HG02588 (cell line): ENCODE results near the gene DSCAML1.

Experiments used
- ATAC-seq: cut with Tn5 transposase; IDR thresholded peaks from one replicate; pipeline ENCODE4 v1.9.1; 2021; ENCODE audit warnings: mild to moderate bottlenecking, moderate library complexity; ENCODE audit not compliant: unreplicated experiment

Gene DSCAML1

GRCh38 chr11:117833401-117833891, 36.4 kb upstream of the DSCAML1 start:
- no peak for ATAC-seq

GRCh38 chr11:117832511-117832910, 35.5 kb upstream of the DSCAML1 start:
- no peak for ATAC-seq

GRCh38 chr11:117831661-117832415, 34.8 kb upstream of the DSCAML1 start:
- ATAC-seq: no peak

- ATAC-seq: no peak
These were observed 33.8 kb upstream of the DSCAML1 start for GRCh38 chr11:117830674-117831351.

- ATAC-seq: no peak
These were observed 33.1 kb upstream of the DSCAML1 start for GRCh38 chr11:117830072-117830471.

DNA sequence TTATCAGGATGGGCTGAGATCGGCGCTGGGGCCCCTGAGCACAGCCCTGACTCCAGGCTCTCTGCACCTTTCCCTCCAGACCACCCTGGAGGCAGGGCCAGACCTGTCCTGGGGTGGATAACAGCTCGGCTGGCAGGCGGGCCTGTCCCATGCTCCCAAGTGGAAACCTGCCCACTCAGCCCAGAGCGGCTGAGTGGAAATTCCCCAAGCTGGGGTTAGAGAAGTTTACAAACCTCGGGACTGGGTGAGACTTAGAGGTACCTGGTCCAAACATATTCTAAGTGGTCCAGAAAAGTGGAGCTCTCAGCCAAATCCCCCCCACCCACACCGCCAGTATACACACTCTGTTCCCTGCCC, 32.3 kb upstream of the DSCAML1 start:
- ATAC-seq: no peak

- ATAC-seq: no peak
These were observed 31.8 kb upstream of the DSCAML1 start for GRCh38 chr11:117828611-117829368.

- no peak for ATAC-seq
These were observed 30.8 kb upstream of the DSCAML1 start for GRCh38 chr11:117827521-117828511.

GRCh38 chr11:117826832-117827231, 29.8 kb upstream of the DSCAML1 start:
- ATAC-seq: no peak

GRCh38 chr11:117826190-117826570, 29.2 kb upstream of the DSCAML1 start:
- ATAC-seq: no peak

- ATAC-seq: no peak
These were observed 28.6 kb upstream of the DSCAML1 start for GRCh38 chr11:117825538-117826189.

GRCh38 chr11:117824571-117825537, 27.8 kb upstream of the DSCAML1 start, which contains the start of gene FXYD2:
Gene FXYD2 (minus strand): TSS chr11:117824744. CDS start chr11:117824678, 66 bp downstream.
- no peak for ATAC-seq

DNA sequence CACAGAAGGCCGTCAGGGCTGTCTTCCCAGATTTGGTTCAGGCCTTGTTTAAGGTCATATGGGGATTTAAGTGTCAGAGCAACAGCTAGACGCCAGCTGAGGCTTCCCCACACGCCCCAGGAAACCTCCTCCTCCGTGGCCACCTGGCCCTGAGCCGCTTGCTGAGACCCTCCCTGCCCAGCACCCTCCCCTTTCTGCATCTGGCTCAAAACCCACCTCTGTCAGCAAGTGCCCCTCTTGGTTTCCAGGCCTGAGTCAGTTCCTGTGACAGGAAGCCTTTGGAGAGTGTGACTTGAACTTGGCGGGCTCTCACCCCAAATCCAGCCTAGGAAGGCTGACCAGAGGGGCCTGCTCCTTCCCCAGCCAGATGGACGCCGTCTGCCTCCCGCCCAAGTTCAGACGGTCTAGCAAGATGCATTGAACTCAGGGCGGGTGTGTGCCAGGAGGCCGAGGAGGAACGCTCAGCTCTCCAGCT, 27.0 kb upstream of the DSCAML1 start:
- ATAC-seq: no peak

GRCh38 chr11:117823294-117823945, 26.4 kb upstream of the DSCAML1 start:
- ATAC-seq: no peak

GRCh38 chr11:117822074-117823033, 25.3 kb upstream of the DSCAML1 start:
- no peak for ATAC-seq

- ATAC-seq: no peak
These were observed 24.4 kb upstream of the DSCAML1 start for GRCh38 chr11:117821431-117821830.

GRCh38 chr11:117820516-117820915, 23.5 kb upstream of the DSCAML1 start:
- ATAC-seq: no peak
